NCI-H2227 (cell line): Measurements from ENCODE around the gene ELL2.

Source experiments
- DNase-seq: peaks from one replicate; lab custom pipeline; 2025; ENCODE audit not compliant: unreplicated experiment; lab: John Stamatoyannopoulos, UW

The ELL2 gene

DNA sequence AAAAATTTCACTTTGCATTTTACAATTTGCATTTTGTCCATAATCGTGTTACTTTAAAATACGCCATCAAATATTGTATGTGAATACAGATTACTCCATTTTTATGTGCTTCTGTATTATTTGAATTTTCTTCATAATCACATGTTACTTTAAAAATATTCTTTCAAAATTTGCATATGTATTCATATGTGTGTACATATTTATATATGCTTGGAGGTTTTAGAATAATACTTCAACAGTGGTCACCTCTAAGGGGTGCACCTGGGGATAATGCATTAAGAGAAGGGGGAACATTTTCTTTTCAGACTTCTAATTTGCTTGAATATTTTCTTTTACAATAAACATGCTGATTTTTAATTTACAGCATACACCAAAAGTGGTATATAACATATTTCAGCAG lies 21.9 kb upstream of the ELL2 start:
- DNase-seq, result no peak

GRCh38 chr5:95983080-95983479 lies 21.4 kb upstream of the ELL2 start:
- no peak for DNase-seq

GRCh38 chr5:95976606-95977005 lies 15.0 kb upstream of the ELL2 start:
- DNase-seq, result no peak

DNA sequence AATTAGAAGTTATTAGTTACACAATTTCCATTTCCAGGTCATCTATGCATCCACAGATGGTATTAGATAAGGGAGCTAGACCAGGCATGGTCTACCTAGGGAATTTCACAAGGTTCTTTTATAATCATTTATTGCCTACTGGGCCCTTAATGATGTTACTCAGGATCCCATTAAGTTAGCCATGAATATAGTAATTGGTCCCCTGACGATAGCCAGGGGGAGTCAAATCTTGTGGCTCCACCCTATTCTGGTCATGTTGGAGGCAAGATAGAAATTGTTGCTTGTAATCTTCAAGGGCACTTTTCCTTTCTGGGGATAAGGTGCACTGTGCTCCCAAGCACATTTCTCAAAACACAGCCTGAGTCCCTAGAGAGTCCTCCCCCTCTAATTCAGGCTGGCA lies 14.1 kb upstream of the ELL2 start:
- DNase-seq, result no peak

- peak; percentile 2 for DNase-seq
Observed at GRCh38 chr5:95973793-95974325, 12.2 kb upstream of the ELL2 start.

DNA sequence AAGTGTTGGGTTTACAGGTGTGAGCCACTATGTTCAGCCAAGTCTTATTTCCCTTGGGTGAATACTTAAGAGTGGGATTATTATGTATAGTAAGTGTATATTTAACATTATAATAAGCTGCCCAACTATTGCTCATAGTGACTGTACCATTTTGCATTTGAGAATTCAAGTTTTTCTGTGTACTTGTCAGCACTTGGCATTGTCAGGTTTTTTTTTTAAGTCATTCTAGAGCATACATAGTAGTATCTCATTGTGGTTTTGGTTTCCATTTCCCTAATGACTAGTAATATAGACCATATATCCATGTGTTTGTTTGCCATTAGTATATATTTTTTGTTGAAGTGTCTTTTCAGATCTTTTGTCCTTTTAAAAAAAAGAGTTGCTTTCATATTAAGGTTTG lies 10.5 kb upstream of the ELL2 start:
- no peak for DNase-seq

DNA sequence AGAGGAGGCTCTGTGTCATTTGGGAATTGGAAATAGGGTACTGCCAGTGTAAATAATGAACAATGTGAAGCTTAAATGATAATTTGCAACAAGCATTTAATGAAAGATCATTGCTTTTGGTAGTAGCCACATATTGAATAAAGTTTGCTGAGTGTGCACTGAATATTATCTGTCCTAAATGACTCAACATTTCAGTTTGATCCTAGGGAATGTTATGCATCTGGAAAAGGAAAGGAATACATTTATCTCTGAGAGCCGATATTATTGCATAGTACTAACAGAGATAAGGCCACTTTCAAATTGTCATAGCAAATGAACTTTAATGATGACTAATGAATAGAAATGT lies 8.7 kb upstream of the ELL2 start:
- DNase-seq, result no peak

DNA sequence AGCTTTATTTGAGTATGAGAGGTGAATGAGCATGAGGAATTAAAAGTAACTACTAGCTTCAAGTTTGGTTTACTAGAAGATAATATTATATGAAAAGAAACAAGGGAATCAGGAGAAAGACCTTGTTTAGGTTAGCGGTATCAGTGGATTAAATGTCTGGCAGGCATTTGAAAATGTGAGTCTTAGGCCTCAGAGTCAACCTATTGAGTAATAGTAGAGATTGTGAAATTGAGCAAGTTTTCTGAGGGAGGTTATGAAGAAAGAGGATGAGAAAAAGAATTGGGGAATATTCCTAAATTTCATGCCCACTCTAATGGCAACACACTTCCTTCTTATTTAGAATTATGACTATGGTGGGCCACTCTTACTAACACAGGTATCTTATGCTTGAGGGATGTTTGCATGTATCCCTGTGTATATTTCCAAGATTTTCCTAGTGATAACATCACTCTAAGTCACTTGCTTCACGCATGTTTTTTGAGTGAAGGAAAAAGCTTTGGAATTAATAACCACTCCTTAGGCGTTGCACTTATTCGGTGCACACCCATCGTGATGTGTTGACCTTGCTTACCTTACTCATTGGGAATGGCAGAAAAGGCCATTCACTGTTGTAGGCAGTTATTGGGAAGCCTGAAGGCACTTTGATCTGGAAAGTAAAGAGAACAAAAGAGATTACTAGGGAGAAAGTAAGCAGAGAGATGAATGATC lies 8.2 kb upstream of the ELL2 start:
- DNase-seq, result no peak

DNA sequence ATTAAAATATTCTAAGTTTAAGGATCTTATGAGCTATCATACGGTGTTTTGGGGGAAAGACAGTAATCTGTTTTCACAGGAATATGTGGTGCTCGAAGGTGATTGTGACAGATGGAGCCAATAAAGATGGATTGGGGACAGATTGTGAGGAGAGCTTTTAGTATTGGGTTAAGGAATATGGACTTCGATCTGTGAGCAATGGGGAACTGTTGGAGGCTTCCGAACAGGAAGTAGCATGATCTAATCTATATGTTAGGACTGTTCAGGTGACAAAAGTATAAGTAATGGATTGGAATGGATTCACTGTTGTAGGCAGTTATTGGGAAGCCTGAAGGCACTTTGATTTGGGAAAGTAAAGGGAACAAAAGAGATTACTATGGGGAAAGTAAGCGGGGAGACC lies 7.4 kb upstream of the ELL2 start:
- DNase-seq, result no peak

DNA sequence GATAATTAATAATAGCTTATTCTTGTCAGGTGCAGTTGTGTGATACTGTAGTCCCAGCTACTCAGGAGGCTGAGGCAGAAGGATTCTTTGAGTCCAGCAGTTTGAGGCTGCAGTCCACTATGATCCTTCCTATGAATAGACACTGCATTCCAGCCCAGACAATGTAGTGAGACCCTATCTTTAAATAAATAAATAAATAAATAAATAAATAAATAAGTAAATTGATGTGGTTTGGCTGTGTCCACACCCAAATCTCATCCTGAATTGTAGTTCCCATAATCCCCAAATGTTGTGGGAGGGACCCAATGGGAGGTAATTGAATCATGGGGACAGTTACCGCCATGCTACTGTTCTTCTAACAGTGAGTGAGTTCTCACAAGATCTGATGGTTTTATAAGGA lies 5.6 kb upstream of the ELL2 start:
- no peak for DNase-seq

- DNase-seq, result no peak
Observed at GRCh38 chr5:95966005-95966404, 4.4 kb upstream of the ELL2 start.

DNA sequence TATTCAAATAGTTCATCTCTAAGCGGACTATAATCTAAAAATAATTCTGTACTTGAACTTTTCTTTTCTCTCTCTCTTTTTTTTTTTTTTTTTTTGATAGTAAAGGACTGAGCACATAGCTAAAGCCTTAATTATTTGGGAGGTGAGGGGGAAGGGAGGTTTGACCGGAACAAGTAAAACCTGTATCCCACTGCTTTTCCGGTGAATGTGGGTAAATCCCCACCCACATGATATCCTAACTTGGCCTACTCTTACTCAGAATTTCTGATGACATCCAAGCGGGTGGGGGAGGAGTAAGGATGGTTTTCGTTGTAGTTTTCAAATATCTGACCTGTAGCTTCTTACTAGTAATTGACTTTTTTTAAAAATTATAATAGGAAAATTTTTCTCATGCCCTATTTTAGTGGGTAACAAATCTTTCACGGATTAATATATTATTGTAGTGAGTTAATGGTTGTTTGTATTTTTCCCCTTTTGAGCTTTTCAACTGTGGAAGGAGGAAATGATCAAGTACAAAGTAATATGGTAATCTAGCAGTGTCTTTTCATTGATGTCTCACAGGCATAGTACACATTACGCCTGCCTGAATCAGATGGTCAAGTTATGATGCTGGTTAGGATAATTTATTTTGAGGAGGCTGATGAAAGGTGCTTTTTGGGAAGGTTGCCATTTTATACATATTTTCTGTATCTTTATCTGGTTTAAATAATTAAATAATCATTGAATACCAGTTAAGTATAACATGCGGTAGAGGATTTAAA lies 2.2 kb upstream of the ELL2 start:
- no peak for DNase-seq

GRCh38 chr5:95962785-95963184 lies 1.1 kb upstream of the ELL2 start:
- no peak for DNase-seq

DNA sequence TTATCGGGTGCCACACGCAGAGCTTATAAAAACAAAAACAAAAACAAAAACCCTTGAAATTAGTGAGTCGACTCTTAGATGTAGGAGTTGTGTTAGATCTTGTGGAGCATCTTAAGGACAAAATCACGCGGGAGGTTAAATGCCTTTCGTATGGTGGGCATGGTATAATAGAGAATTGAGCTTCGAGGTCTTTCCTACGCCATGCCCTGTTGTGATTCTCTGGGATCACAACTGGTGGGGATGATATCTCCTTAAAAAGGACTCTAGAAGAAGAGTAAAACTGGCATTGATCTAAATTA lies 773 bp upstream of the ELL2 start:
- no peak for DNase-seq

DNA sequence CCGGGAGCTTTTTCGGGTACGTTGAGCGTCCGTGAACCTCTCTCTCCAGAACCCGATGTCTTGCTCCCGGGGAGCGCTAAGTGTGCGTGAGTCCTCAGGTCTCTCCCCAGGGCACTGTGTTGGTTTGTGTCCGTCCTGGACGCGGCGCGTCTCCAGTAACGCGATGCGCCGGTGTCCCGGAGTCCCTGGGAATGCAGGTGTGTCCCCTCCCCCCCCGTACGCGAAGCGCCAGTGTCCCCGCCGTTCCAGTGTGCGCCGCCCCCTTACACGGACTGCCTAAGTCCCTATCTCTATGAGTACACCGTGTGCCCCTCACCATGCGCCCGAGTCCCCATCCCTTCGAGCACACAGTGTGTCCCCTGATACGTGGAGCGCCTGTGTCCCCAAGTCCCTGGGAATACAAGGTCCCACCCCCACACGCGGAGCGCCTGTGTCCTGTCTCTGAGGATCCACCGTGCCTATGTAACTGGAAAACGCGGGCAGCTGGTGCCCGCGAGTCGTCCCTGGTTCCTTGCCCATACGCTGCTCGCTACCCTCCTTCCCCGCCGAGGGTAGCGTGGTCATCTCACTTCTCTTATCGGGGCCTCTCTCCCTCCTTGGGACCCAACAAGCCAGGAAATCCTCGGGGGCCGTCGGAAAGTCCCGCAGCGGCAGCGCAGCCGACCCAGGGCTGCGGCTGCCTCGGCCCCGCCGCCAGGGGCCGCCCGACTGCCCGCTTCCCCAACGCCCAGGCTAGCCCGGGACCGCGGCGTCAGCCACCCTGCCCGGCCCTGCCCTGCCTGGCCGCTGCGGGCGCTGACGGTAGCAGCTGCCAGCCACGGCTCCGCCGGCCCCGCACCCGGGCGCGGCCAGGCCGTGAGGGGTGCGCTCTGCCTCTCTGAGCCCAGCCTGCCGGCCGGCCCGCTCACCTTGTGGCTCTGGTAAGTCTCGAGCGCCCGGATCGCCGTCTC lies 709 bp downstream of the ELL2 start:
- peak; percentile 72 for DNase-seq

- peak; percentile 27 for DNase-seq
Observed at GRCh38 chr5:95959888-95960666, 1.6 kb downstream of the ELL2 start.

- peak; percentile 6 for DNase-seq
Observed at GRCh38 chr5:95959051-95959887, 2.4 kb downstream of the ELL2 start.

DNA sequence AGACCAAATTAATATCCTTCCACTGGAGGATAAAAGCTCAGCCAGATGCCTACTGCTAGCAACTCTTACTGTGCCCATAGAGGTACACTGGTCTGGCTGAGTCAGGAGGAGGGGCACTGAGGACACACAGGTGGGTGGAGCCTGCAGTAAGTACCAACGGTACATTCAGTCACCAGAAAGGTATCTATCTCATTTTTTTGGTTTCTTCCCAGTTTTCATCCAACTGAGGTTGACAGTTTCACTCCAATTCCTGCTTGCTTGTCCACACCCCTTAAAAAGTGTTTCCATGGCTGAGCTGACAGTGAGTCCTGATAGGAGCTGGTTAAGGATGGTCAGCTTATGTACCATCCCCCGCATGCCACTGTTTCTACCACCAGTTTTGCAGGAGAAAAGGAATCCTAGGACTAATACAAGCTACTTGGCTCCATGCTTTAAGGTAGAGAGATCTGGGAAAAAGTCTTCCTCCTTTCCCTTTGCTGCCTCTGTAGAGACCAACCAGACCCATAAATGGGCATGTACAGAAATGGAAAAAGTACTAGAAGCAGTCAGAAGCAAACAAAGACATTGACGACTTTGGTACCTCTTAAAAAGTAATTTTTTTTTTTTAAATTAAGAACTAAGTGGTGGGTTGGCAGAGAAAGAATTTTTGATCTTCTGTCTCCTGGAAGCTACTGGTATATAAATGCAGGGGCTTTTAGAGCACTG lies 3.2 kb downstream of the ELL2 start:
- no peak for DNase-seq

GRCh38 chr5:95957561-95958203 lies 4.0 kb downstream of the ELL2 start:
- no peak for DNase-seq
